Neural crest cell (in vitro differentiated cells): ENCODE measurements around the gene MAP4K3. TPM values are rescaled to one million over a fixed set of nuclear protein-coding genes. Genes with fewer than 3 reads are reported as not detected.

Source experiments
- DNase-seq: peaks from one replicate; pipeline ENCODE4 v3.0.0; 2021; ENCODE audit warnings: low read depth, mixed read lengths, low spot score
- H3K27ac Mint-ChIP-seq: one replicate; pipeline ENCODE4 v1.8.0; 2021; ENCODE audit warnings: mild to moderate bottlenecking, mixed read lengths; ENCODE audit not compliant: unreplicated experiment
- H3K27me3 Mint-ChIP-seq: 2 replicates; pipeline ENCODE4 v1.8.0; 2021; ENCODE audit warnings: low read depth, mild to moderate bottlenecking, mixed read lengths
- H3K36me3 Mint-ChIP-seq: 2 replicates; pipeline ENCODE4 v1.8.0; 2021; ENCODE audit warnings: low read depth, mild to moderate bottlenecking, mixed read lengths
- H3K4me1 Mint-ChIP-seq: 2 replicates; pipeline ENCODE4 v1.8.0; 2021; ENCODE audit warnings: mixed read lengths
- H3K4me3 Mint-ChIP-seq: one replicate; pipeline ENCODE4 v1.8.0; 2021; ENCODE audit warnings: mild to moderate bottlenecking, mixed read lengths
- H3K9me3 Mint-ChIP-seq: 2 replicates; pipeline ENCODE4 v1.8.0; 2021; ENCODE audit warnings: mixed read lengths
- total RNA-seq: library from RNA; stranded (reverse); gene quantifications from 2 replicates; pipeline ENCODE4 v1.2.1, GENCODE V29; 2021
- TF ChIP-seq, protein P1 (sequence below): fragments of 200-600 bp; sonication (generic); conservative IDR thresholded peaks from 2 replicates; pipeline ENCODE4 v1.5.0; 2021; ENCODE audit warnings: antibody characterized with exemption, mild to moderate bottlenecking

MAP4K3 gene
- total RNA-seq, 1 donor from 2014 or later: 37.1 TPM

DNA sequence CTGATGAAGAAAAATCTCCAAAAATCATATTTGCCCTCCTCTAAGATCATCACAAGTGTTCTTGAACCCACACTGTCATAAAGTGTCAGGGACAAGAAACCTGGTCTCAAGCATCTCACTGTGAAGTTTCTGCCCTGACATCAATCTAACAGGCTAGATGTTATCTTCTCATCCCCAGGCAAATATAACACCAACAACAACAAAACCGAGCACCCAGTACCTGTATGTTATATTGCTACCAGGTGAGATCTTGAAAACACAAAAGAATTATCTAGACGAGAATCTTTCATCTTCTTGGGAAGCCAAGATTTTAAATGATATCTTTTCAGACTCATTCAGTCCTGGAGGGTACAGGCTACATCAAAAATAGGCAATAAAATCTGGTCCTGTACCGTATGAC, 8.8 kb upstream of the MAP4K3 start:
- no peak overlapping the region for H3K27ac Mint-ChIP-seq
- peaks cover 5% of the 10 kb centered on the region for H3K36me3 Mint-ChIP-seq
- H3K27me3 Mint-ChIP-seq: no peaks in the 10 kb centered on the region
- no peaks in the 10 kb centered on the region for H3K4me1 Mint-ChIP-seq
- DNase-seq: no peak
- no peak overlapping the region for H3K4me3 Mint-ChIP-seq
- TF ChIP-seq, protein P1, sequence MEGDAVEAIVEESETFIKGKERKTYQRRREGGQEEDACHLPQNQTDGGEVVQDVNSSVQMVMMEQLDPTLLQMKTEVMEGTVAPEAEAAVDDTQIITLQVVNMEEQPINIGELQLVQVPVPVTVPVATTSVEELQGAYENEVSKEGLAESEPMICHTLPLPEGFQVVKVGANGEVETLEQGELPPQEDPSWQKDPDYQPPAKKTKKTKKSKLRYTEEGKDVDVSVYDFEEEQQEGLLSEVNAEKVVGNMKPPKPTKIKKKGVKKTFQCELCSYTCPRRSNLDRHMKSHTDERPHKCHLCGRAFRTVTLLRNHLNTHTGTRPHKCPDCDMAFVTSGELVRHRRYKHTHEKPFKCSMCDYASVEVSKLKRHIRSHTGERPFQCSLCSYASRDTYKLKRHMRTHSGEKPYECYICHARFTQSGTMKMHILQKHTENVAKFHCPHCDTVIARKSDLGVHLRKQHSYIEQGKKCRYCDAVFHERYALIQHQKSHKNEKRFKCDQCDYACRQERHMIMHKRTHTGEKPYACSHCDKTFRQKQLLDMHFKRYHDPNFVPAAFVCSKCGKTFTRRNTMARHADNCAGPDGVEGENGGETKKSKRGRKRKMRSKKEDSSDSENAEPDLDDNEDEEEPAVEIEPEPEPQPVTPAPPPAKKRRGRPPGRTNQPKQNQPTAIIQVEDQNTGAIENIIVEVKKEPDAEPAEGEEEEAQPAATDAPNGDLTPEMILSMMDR: no peak
- H3K9me3 Mint-ChIP-seq: peaks cover 3% of the 10 kb centered on the region

DNA sequence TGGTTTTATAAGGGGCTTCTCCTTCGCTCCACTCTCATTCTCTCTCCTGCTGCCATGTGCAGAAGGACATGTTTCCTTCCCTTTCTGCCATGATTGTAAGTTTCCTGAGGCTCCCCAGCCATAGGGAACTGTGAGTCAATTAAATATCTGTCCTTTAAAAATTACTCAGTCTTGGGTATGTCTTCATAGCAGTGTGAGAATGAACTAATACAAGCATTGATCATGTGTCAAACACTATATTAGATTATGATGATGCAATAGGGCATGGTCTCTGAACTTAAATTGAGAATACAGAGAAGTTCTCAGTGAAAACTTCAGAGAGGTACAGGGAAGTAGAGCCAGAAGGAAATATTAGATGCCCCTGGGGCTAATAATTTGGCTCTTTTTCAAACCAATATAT, 5.9 kb upstream of the MAP4K3 start:
- H3K4me3 Mint-ChIP-seq: no peak overlapping the region
- peaks cover 3% of the 10 kb centered on the region for H3K9me3 Mint-ChIP-seq
- no peaks in the 10 kb centered on the region for H3K27me3 Mint-ChIP-seq
- DNase-seq: no peak
- TF ChIP-seq, protein P1: no peak
- no peak overlapping the region for H3K27ac Mint-ChIP-seq
- peaks cover 5% of the 10 kb centered on the region for H3K36me3 Mint-ChIP-seq
- peaks cover 2% of the 10 kb centered on the region for H3K4me1 Mint-ChIP-seq

DNA sequence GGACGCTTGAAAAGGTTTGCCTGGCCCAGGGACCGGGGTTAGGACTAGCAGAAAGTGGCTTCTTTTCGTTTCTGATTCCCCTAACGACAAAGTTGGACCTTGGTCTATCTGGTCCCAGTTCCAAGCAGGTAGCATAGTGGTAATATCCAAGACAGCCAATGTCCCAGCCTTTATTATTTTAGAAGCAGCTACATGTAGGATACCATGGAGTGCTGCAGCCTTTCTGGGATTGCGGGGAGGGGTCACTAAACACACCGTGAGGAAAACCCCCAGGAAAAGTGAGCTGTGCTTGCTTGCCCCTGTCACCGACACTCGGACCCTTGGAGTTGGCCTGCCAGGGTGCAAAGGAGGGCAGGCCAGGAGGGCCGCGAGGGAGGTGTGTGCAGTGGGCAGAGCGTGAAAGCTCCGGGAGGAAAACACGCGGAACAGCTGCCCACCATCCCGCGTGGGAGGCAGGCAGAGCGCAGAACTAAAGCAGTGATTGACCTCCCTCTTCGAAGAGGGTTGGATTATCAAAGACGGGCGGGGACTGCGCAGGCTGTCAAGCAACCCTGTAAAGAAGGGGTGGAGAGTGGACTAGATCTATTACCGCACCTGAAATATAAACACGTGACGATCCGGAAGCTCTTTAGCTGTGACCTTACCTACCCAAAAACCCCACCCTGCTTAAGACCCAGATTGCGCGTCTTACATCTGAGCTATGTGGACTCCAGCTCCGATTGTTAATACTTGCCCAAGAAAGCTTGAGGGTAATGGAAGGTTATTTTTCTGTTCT, 624 bp upstream of the MAP4K3 start:
- TF ChIP-seq, protein P1: no peak
- H3K27ac Mint-ChIP-seq: no peak overlapping the region
- peak overlapping the region; percentile 90 for H3K4me3 Mint-ChIP-seq
- peaks cover 41% of the 10 kb centered on the region for H3K4me1 Mint-ChIP-seq
- DNase-seq: no peak
- H3K9me3 Mint-ChIP-seq: peaks cover 3% of the 10 kb centered on the region
- peaks cover 3% of the 10 kb centered on the region for H3K36me3 Mint-ChIP-seq
- H3K27me3 Mint-ChIP-seq: no peaks in the 10 kb centered on the region

DNA sequence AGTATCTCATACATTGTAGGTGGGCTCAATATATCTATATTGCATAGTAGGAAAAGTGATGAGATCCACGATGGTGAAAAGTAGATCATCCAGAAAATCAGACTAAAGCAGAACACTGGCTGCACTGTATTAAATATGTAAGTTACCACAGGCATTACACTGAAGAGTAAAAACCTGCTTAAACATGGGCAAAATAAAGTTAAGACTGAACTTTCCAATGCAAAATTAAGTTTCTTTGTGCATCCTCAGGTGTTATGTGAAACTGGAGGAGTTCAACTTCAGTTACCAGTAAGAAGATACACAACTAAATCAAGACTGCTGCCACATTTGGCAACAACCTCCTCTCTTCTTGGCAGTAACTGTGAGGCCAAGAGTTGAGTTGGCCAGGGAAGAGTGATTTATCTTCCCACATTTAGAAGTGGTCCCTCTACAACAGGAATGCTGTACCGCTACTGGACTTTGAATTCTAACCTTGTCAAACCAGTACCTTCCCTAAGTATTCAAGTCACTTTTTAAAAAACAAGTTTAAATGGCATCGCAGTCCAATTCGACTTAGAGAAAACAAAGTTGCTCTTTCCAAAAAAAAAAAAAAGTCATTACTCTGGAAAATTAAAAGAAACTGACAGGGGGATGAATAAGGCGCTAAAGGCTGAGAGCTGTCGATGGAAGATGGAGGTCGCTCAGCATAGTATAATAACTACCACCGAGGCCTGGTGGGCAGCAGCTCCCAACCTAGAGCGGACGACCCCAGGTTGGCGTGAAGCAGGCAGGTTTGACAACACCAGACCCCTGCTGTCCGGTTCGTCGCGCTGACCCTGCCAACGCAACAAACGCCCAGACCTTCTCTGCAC, 1.1 kb downstream of the MAP4K3 start:
- TF ChIP-seq, protein P1: peak; percentile 11
- Mint-ChIP-seq H3K4me3 (peak overlapping the region; percentile 88), H3K9me3 (no peaks in the 10 kb centered on the region), H3K36me3 (no peaks in the 10 kb centered on the region), H3K27ac (peak overlapping the region; percentile 99), H3K27me3 (no peaks in the 10 kb centered on the region), H3K4me1 (peaks cover 50% of the 10 kb centered on the region)
- DNase-seq: peak; percentile 22

DNA sequence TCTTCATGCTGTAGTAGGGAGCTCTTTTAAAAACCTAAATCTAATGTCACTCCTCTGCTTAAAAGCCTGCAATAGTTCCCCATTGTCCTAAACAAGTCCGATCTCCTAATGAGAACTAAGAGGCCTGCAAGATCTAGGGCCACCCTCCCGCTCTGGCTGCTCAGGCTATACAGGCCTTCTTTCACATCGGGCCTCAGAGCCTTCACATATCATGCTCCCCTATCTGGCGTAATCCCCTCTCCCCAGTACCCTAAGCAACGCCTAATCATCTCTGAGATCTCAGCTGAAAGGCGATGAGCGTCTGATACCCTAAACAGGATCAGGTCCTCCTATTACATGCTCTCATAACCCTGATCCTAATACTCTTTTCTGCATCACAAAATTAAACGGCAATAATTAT, 1.9 kb downstream of the MAP4K3 start:
- H3K4me1 Mint-ChIP-seq: peaks cover 50% of the 10 kb centered on the region
- no peak for DNase-seq
- H3K4me3 Mint-ChIP-seq: peak overlapping the region; percentile 88
- no peaks in the 10 kb centered on the region for H3K36me3 Mint-ChIP-seq
- H3K9me3 Mint-ChIP-seq: no peaks in the 10 kb centered on the region
- H3K27me3 Mint-ChIP-seq: no peaks in the 10 kb centered on the region
- TF ChIP-seq, protein P1: no peak
- no peak overlapping the region for H3K27ac Mint-ChIP-seq
